HepG2 (cell line): Measurements from ENCODE around the gene PPP2R5C. TPM values are rescaled to one million over a fixed set of nuclear protein-coding genes. Genes with fewer than 3 reads are reported as not detected.

ENCODE experiments used
- ATAC-seq: fragments of 200-7000 bp; cut with Tn5 transposase; 3 replicates; pipeline ENCODE4 v1.9.1; 2020; ENCODE audit warnings: mild to moderate bottlenecking, moderate library complexity
- BruUV-seq: library from RNA; stranded (reverse); fragments of 400-500 nt; replicated peaks from 2 replicates; lab custom pipeline; 2021; lab: Mats Ljungman, UMichigan
- CTCF ChIA-PET: fragments of 300-600 bp; formaldehyde crosslinking; extraction: SDS; loops from one replicate; lab custom pipeline; 2021; ENCODE audit warnings: low total read pairs, inconsistent platforms, low intra/inter-chr PET ratio; lab: Yijun Ruan, JAX
- POLR2A ChIA-PET: fragments of 350-600 bp; sonication (Branson Sonifier 250); formaldehyde crosslinking; loops from one replicate; lab custom pipeline; 2020; ENCODE audit warnings: antibody characterized with exemption, inconsistent platforms; lab: Yijun Ruan, JAX
- DNase-seq: peaks from one replicate; pipeline ENCODE4 v3.0.0-alpha.2; 2015; ENCODE audit warnings: low spot score
- FAIRE-seq: peaks from 3 replicates; lab custom pipeline; 2011; peaks lifted over from hg19 to GRCh38; lab: Jason Lieb, UNC
- H2AFZ ChIP-seq: one replicate; pipeline ENCODE4 v1.6.1; 2011; ENCODE audit warnings: low read length, inconsistent platforms
- H3K27ac ChIP-seq: fragments of 300-600 bp; 3 replicates; pipeline ENCODE4 v1.8.0; 2011; ENCODE audit warnings: mixed run types, mild to moderate bottlenecking, mixed read lengths, low read length, inconsistent platforms; ENCODE audit not compliant: insufficient read depth; ENCODE audit errors: extremely low read length
- H3K27me3 ChIP-seq, 2 experiments: fragments of 200-600 bp in 1 of 2; 2 replicates in 1 of 2; 3 replicates in 1 of 2; pipeline versions ENCODE4 v1.6.0 to v1.8.0; 2011; ENCODE audit warnings: low read length in 2 of 2, mild to moderate bottlenecking in 2 of 2, moderate library complexity in 2 of 2, inconsistent platforms in 1 of 2; ENCODE audit not compliant: insufficient read depth in 2 of 2, control insufficient read depth in 1 of 2
- H3K36me3 ChIP-seq, 2 experiments: fragments of 200-600 bp in 1 of 2; replicated peaks in 1 of 2; 2 replicates in 1 of 2; 3 replicates in 1 of 2; pipeline versions ENCODE4 v1.5.1 to v1.8.0; 2011; ENCODE audit warnings: low read length in 2 of 2, inconsistent platforms in 1 of 2; ENCODE audit not compliant: insufficient read depth in 2 of 2, control insufficient read depth in 1 of 2
- H3K4me1 ChIP-seq: 2 replicates; pipeline ENCODE4 v1.5.1; 2012; ENCODE audit warnings: low read length, inconsistent platforms; ENCODE audit not compliant: insufficient read depth
- H3K4me2 ChIP-seq: 2 replicates; pipeline ENCODE4 v1.6.0; 2011; ENCODE audit warnings: low read depth, low read length, inconsistent platforms
- H3K4me3 ChIP-seq, 3 experiments: fragments of 200-600 bp in 1 of 3; sonication (generic), shearing (Covaris generic) in 1 of 3; replicated peaks in 1 of 3; 2 replicates each; pipeline ENCODE4 v1.5.1; 2011 to 2016; ENCODE audit warnings: low read length in 3 of 3, inconsistent platforms in 2 of 3, low read depth in 2 of 3, mild to moderate bottlenecking in 2 of 3, control low read depth in 1 of 3, mixed read lengths in 1 of 3; ENCODE audit not compliant: insufficient read depth in 1 of 3
- H3K79me2 ChIP-seq: one replicate; pipeline ENCODE4 v1.6.1; 2011; ENCODE audit warnings: low read length, inconsistent platforms; ENCODE audit not compliant: insufficient read depth
- H3K9ac ChIP-seq: 2 replicates; pipeline ENCODE4 v1.6.0; 2011; ENCODE audit warnings: mild to moderate bottlenecking, low read depth, low read length, inconsistent platforms; ENCODE audit not compliant: insufficient read depth
- H3K9me3 ChIP-seq: 2 replicates; pipeline ENCODE4 v1.5.1; 2012; ENCODE audit warnings: mild to moderate bottlenecking, low read length
- H4K20me1 ChIP-seq: 2 replicates; pipeline ENCODE4 v1.6.0; 2011; ENCODE audit warnings: inconsistent platforms, mild to moderate bottlenecking, low read length, moderate library complexity; ENCODE audit not compliant: insufficient read depth
- RARA ChIP-seq: IDR thresholded peaks from 2 replicates; pipeline ENCODE4 v1.6.1; 2016; ENCODE audit warnings: missing genetic modification reagents, missing compliant biosample characterization
- THRA ChIP-seq: sonication (generic); formaldehyde crosslinking; IDR thresholded peaks from 2 replicates; pipeline ENCODE4 v1.4.0; 2020; ENCODE audit warnings: missing genetic modification reagents, borderline replicate concordance
- ZBED4 ChIP-seq: sonication (generic); formaldehyde crosslinking; IDR thresholded peaks from 2 replicates; pipeline ENCODE4 v1.4.0; 2020; ENCODE audit warnings: missing genetic modification reagents, borderline replicate concordance
- WGBS: methylation state at CpG from one replicate; pipeline ENCODE4 v1.1.6; 2017; ENCODE audit warnings: low lambda C conversion rate; 5-methylcytosine and 5-hydroxymethylcytosine counted together
- in situ Hi-C: cut with HindIII; loops from 2 replicates; pipeline ENCODE4 v1.10.0; 2017; ENCODE audit warnings: low pct_unique_long_range_greater_than_20kb; ENCODE audit not compliant: extremely low pct_ligation_motif_present
- intact Hi-C: fragments of 100-400 bp; cut with micrococcal nuclease; formaldehyde crosslinking; loops from one replicate; pipeline ENCODE4 v1.10.0; 2022; ENCODE audit not compliant: unreplicated experiment
- polyA plus RNA-seq, 8 experiments: library from polyadenylated mRNA; depleted of rRNA in 3 of 8; stranded (reverse) in 7 of 8; unstranded in 1 of 8; fragments of >200 nt; fragmentation: Illumina TruSeq in 4 of 8; extraction: Trizol in 4 of 8; gene quantifications; 2 replicates each; pipeline versions ENCODE4 v1.2.1 to v1.2.3, GENCODE V29; 2011 to 2016; ENCODE audit warnings: low read depth in 4 of 8, missing spikeins in 1 of 8, mixed read lengths in 1 of 8; ENCODE audit not compliant: insufficient read depth in 1 of 8
- total RNA-seq, 5 experiments: library from RNA; depleted of rRNA; stranded (reverse); fragments of >200 nt; fragmentation: Illumina TruSeq; extraction: Trizol; gene quantifications; 2 replicates each; pipeline ENCODE4 v1.2.3, GENCODE V29; 2016; ENCODE audit warnings: low read depth in 1 of 5

The PPP2R5C gene
- total and polyA plus RNA-seq, 2 of the 13 experiments (the other 11 are each of a cell fraction or from before 2014, with no cell fraction given), result 74.3 to 78.5 TPM

- Histone ChIP-seq H4K20me1 (no peaks in the 10 kb centered on the region), H3K4me1 (peaks cover 42% of the 10 kb centered on the region), H3K79me2 (no peaks in the 10 kb centered on the region), H3K4me3 (peak overlapping the region in 1 of 3 experiments; percentile 51; a peak in 3 of 6 replicates), H3K36me3 (no peaks in the 10 kb centered on the region), H2AFZ (peak overlapping the region; percentile 34)
- CTCF ChIA-PET, result no interaction called here
- intact Hi-C loops, result no loop called here
- TF ChIP-seq ZBED4 (no peak), RARA (CRISPR knock-in tag) (0 out of 2 replicates have a peak, but pooled peaks have one; percentile 38), THRA (CRISPR knock-in tag) (no peak)
- TF ChIP-seq, all 625 proteins: peak for 1
- peak; percentile 33 for DNase-seq
- peak overlapping the region; percentile 72 for H3K4me2 ChIP-seq
- no TSS peak for BruUV-seq
- H3K27me3 ChIP-seq, result peaks cover 0 to 15% of the 10 kb centered on the region in 2 experiments; a peak in 3 of 5 replicates
- ATAC-seq, result peak; percentile 57
- H3K9me3 ChIP-seq, result no peaks in the 10 kb centered on the region
- H3K27ac ChIP-seq, result no peak overlapping the region
- POLR2A ChIA-PET, result interaction anchor here (1.3 kb wide), 1 partner anchor 12 kb away, joined by 10 read pairs; no protein-coding TSS in a partner anchor
- in situ Hi-C loops, result loop anchor here (25.0 kb wide), 1 partner anchor 368 kb away; the partner anchor contains the start of gene HSP90AA1
- peak overlapping the region; percentile 33; the same call in 1 of the 2 replicates for H3K9ac ChIP-seq
- peak; percentile 18 for FAIRE-seq
- 0% methylated on average over 6 of the region's 8 CpGs for WGBS
These were observed 41.8 kb upstream of the PPP2R5C start for GRCh38 chr14:101719708-101720107.
